ENCODE data around the gene SSC5D.

The SSC5D gene

GRCh38 chr19:55536951-55537740 is 48.9 kb downstream of the SSC5D start, which contains the start of gene SBK2:
TSS of gene SBK2 (minus strand) at chr19:55537133. CDS start at chr19:55536294, 839 bp downstream.
- peak; percentile 44 for TF ChIP-seq CTCF (IDR thresholded peaks at IDR 0.05; ENCODE audit: low read depth, low read length)
- Histone ChIP-seq H3K9me3 (ENCODE audit: severe bottlenecking) (no peaks in the 10 kb centered on the region), H3K27ac (no peak within 1 kb of the TSS), H3K4me3 (ENCODE audit: low read depth, low read length) (no peak within 1 kb of the TSS), H3K27me3 (ENCODE audit: insufficient read depth, low read depth, severe bottlenecking) (no peaks in the 10 kb centered on the region), H3K36me3 (no peaks in the 10 kb centered on the region)
- peak; percentile 74 for DNase-seq

GRCh38 chr19:55537741-55538111 is 49.5 kb downstream of the SSC5D start:
- no peak overlapping the region for H3K27ac ChIP-seq
- TF ChIP-seq CTCF (IDR thresholded peaks at IDR 0.05; ENCODE audit: low read depth, low read length), result no peak

GRCh38 chr19:55538132-55538531 is 49.9 kb downstream of the SSC5D start:
- no peak for DNase-seq
- H3K9me3 ChIP-seq (ENCODE audit: severe bottlenecking), result no peaks in the 10 kb centered on the region
- H3K4me3 ChIP-seq (ENCODE audit: low read depth, low read length), result no peak overlapping the region
- no peak for TF ChIP-seq CTCF (IDR thresholded peaks at IDR 0.05; ENCODE audit: low read depth, low read length)
- no peaks in the 10 kb centered on the region for H3K27me3 ChIP-seq (ENCODE audit: insufficient read depth, low read depth, severe bottlenecking)
- H3K27ac ChIP-seq, result no peak overlapping the region
- H3K36me3 ChIP-seq, result no peaks in the 10 kb centered on the region

More at GRCh38 chr19:55537741-55538111, 49.5 kb downstream of the SSC5D start:
- Histone ChIP-seq H3K4me3 (ENCODE audit: low read depth, low read length) (no peak overlapping the region), H3K36me3 (no peaks in the 10 kb centered on the region), H3K27me3 (ENCODE audit: insufficient read depth, low read depth, severe bottlenecking) (no peaks in the 10 kb centered on the region), H3K9me3 (ENCODE audit: severe bottlenecking) (no peaks in the 10 kb centered on the region)
- no peak for DNase-seq

GRCh38 chr19:55539090-55539984 is 51.1 kb downstream of the SSC5D start:
- no peaks in the 10 kb centered on the region for H3K36me3 ChIP-seq
- H3K27ac ChIP-seq, result no peak overlapping the region
- no peaks in the 10 kb centered on the region for H3K27me3 ChIP-seq (ENCODE audit: insufficient read depth, low read depth, severe bottlenecking)
- no peaks in the 10 kb centered on the region for H3K9me3 ChIP-seq (ENCODE audit: severe bottlenecking)
- TF ChIP-seq CTCF (IDR thresholded peaks at IDR 0.05; ENCODE audit: low read depth, low read length), result no peak
- DNase-seq, result no peak
- no peak overlapping the region for H3K4me3 ChIP-seq (ENCODE audit: low read depth, low read length)

GRCh38 chr19:55540619-55541018 is 52.4 kb downstream of the SSC5D start:
- no peaks in the 10 kb centered on the region for H3K27me3 ChIP-seq (ENCODE audit: insufficient read depth, low read depth, severe bottlenecking)

More at GRCh38 chr19:55540619-55541018, 52.4 kb downstream of the SSC5D start:
- no peaks in the 10 kb centered on the region for H3K36me3 ChIP-seq
- no peak for TF ChIP-seq CTCF (IDR thresholded peaks at IDR 0.05; ENCODE audit: low read depth, low read length)
- H3K4me3 ChIP-seq (ENCODE audit: low read depth, low read length), result no peak overlapping the region
- no peaks in the 10 kb centered on the region for H3K9me3 ChIP-seq (ENCODE audit: severe bottlenecking)
- H3K27ac ChIP-seq, result peak overlapping the region; percentile 74
- DNase-seq, result peak; percentile 78
